SU-DHL-6 (cell line): ENCODE data around the gene CBFA2T2.

Source experiments
- H2AFZ ChIP-seq: fragments of 200-600 bp; sonication (generic); 2 replicates; pipeline ENCODE4 v1.6.1; 2014; ENCODE audit warnings: low read depth, mild to moderate bottlenecking, moderate library complexity, mixed read lengths, antibody characterized with exemption, low read length; ENCODE audit not compliant: severe bottlenecking
- H3F3A ChIP-seq: fragments of 200-600 bp; shearing (Covaris generic); 2 replicates; pipeline ENCODE4 v1.6.0; 2016; ENCODE audit warnings: antibody characterized with exemption, mild to moderate bottlenecking; ENCODE audit not compliant: insufficient read depth
- H3K27ac ChIP-seq: fragments of 200-600 bp; sonication (generic); 2 replicates; pipeline ENCODE4 v1.5.1; 2016; ENCODE audit warnings: low read depth, mild to moderate bottlenecking, low read length, moderate library complexity, mixed read lengths
- H3K27me3 ChIP-seq: fragments of 200-600 bp; sonication (generic), shearing (Covaris generic); 2 replicates; pipeline ENCODE4 v1.6.0; 2014; ENCODE audit warnings: mild to moderate bottlenecking, low read length
- H3K36me3 ChIP-seq: fragments of 200-600 bp; sonication (generic); 2 replicates; pipeline ENCODE4 v1.6.1; 2014; ENCODE audit warnings: mild to moderate bottlenecking, low read length, mixed read lengths
- H3K4me2 ChIP-seq: fragments of 300-600, 200-600 bp; shearing (Covaris generic), sonication (generic); 2 replicates; pipeline ENCODE4 v1.6.0; 2014; ENCODE audit warnings: low read length, low read depth, mild to moderate bottlenecking; ENCODE audit not compliant: poor library complexity, severe bottlenecking
- H3K4me3 ChIP-seq: fragments of 200-600 bp; sonication (generic); 2 replicates; pipeline ENCODE4 v1.5.1; 2014; ENCODE audit warnings: antibody characterized with exemption, low read length, mild to moderate bottlenecking, mixed read lengths; ENCODE audit not compliant: insufficient read depth, poor library complexity, severe bottlenecking
- H3K79me2 ChIP-seq: fragments of 200-600 bp; sonication (generic); 2 replicates; pipeline ENCODE4 v1.6.1; 2014; ENCODE audit warnings: mild to moderate bottlenecking, low read length, moderate library complexity; ENCODE audit not compliant: insufficient read depth
- H3K9ac ChIP-seq: fragments of 200-600 bp; sonication (generic); 2 replicates; pipeline ENCODE4 v1.7.0; 2014; ENCODE audit warnings: mild to moderate bottlenecking, low read length
- H3K9me2 ChIP-seq: fragments of 200-600 bp; sonication (generic); replicated peaks from 2 replicates; pipeline ENCODE4 v1.6.1; 2014; ENCODE audit warnings: low read length; ENCODE audit not compliant: insufficient read depth
- H3K9me3 ChIP-seq: fragments of 200-600 bp; sonication (generic); 2 replicates; pipeline ENCODE4 v1.6.1; 2014; ENCODE audit warnings: low read length, mixed read lengths; ENCODE audit not compliant: insufficient read depth
- H4K20me1 ChIP-seq: fragments of 200-600 bp; sonication (generic); 2 replicates; pipeline ENCODE4 v1.6.1; 2014; ENCODE audit warnings: low read depth, mild to moderate bottlenecking, antibody characterized with exemption, low read length, moderate library complexity, mixed read lengths
- CTCF ChIP-seq: fragments of 200-600 bp; sonication (generic); IDR thresholded peaks from one replicate; pipeline ENCODE4 v1.5.1; 2017; ENCODE audit warnings: antibody characterized with exemption, mild to moderate bottlenecking, low read length, moderate library complexity; ENCODE audit not compliant: insufficient read depth, poor library complexity, severe bottlenecking
- EZH2phosphoT487 ChIP-seq: fragments of 200-600 bp; sonication (generic), shearing (Covaris generic); conservative IDR thresholded peaks from 2 replicates; pipeline ENCODE4 v1.6.1; 2018; ENCODE audit warnings: mild to moderate bottlenecking, antibody characterized with exemption, low read length, moderate library complexity, mixed read lengths

CBFA2T2 gene

DNA sequence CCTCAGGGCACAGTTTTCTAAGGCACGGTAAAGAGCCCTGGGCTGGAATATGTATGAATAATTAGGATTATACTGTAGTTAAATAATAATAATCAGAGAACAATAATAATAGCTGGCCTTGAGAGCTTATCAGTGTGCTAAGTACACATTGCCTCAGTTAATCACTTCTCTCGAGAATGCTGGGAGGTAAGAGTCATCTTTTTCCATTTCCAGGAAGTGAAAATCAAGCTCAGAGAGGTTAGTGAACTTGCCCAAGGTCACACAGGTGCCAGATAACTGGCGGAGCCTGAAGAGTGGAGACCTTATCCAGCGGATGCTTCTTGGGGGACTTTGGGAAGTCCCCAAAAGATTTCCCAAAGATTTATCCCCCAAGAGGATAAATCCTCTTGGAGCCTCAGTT, 19.4 kb upstream of the CBFA2T2 start:
- no peaks in the 10 kb centered on the region for H3K9me2 ChIP-seq
- no peaks in the 10 kb centered on the region for H3K79me2 ChIP-seq
- H3K4me3 ChIP-seq: no peak overlapping the region
- no peaks in the 10 kb centered on the region for H3K9me3 ChIP-seq
- no peaks in the 10 kb centered on the region for H3F3A ChIP-seq
- no peaks in the 10 kb centered on the region for H3K36me3 ChIP-seq
- no peak overlapping the region for H3K9ac ChIP-seq
- no peaks in the 10 kb centered on the region for H3K27me3 ChIP-seq
- H3K27ac ChIP-seq: no peak overlapping the region
- H4K20me1 ChIP-seq: no peaks in the 10 kb centered on the region
- no peak overlapping the region for H2AFZ ChIP-seq
- H3K4me2 ChIP-seq: no peak overlapping the region
- no peak for TF ChIP-seq EZH2phosphoT487
- no peak for TF ChIP-seq CTCF

DNA sequence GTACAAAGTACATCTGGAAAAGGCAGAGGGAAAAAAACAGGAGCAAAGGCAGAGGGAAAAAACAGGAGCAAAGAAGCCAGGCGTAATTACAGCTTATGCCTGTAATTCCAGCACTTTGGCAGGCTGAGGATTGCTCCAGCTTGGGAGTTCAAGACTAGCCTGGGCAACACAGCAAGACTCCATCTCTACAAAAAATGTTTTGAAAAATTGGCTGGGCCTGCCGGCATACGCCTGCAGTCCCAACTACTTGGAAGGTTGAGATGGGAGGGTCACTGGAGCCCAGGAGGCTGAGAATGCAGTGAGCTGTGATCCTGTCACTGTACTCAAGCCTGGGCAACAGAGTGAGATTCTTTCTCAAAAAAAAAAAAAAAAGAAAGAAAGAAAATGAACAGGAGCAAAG, 19.0 kb upstream of the CBFA2T2 start:
- no peak overlapping the region for H3K4me3 ChIP-seq
- H3K79me2 ChIP-seq: no peaks in the 10 kb centered on the region
- H3K9me2 ChIP-seq: no peaks in the 10 kb centered on the region
- no peaks in the 10 kb centered on the region for H4K20me1 ChIP-seq
- no peaks in the 10 kb centered on the region for H3F3A ChIP-seq
- H3K27me3 ChIP-seq: no peaks in the 10 kb centered on the region
- TF ChIP-seq CTCF (no peak), EZH2phosphoT487 (no peak)
- H3K27ac ChIP-seq: no peak overlapping the region
- no peaks in the 10 kb centered on the region for H3K36me3 ChIP-seq
- H3K4me2 ChIP-seq: no peak overlapping the region
- H3K9ac ChIP-seq: no peak overlapping the region
- no peak overlapping the region for H2AFZ ChIP-seq
- H3K9me3 ChIP-seq: no peaks in the 10 kb centered on the region

GRCh38 chr20:33472868-33473435, 16.9 kb upstream of the CBFA2T2 start:
- H3K9me3 ChIP-seq: no peaks in the 10 kb centered on the region
- TF ChIP-seq EZH2phosphoT487: no peak
- no peak for TF ChIP-seq CTCF

More at GRCh38 chr20:33472868-33473435, 16.9 kb upstream of the CBFA2T2 start:
- no peaks in the 10 kb centered on the region for H3F3A ChIP-seq
- no peak overlapping the region for H3K27ac ChIP-seq
- no peak overlapping the region for H2AFZ ChIP-seq
- H3K36me3 ChIP-seq: no peaks in the 10 kb centered on the region
- H3K9ac ChIP-seq: no peak overlapping the region
- no peak overlapping the region for H3K4me2 ChIP-seq
- no peaks in the 10 kb centered on the region for H3K27me3 ChIP-seq
- no peaks in the 10 kb centered on the region for H3K9me2 ChIP-seq
- H4K20me1 ChIP-seq: no peaks in the 10 kb centered on the region
- no peaks in the 10 kb centered on the region for H3K79me2 ChIP-seq
- H3K4me3 ChIP-seq: no peak overlapping the region
